Left renal cortex interstitium (tissue), 4 donors: Measurements from ENCODE around the gene ENTR1. TPM values are rescaled to one million over a fixed set of nuclear protein-coding genes. Genes with fewer than 3 reads are reported as not detected.

Source experiments
- DNase-seq, 4 donors: peaks; one replicate each; pipeline ENCODE4 v3.0.0-alpha.2; 2013; ENCODE audit warnings: low read depth in 4 of 4, low spot score in 2 of 4, missing footprints in 1 of 4
- polyA plus RNA-seq, 4 donors: library from polyadenylated mRNA; unstranded; fragments of 120-200 nt; gene quantifications; one replicate each; pipeline ENCODE4 v1.2.1, GENCODE V29; 2013; ENCODE audit not compliant: insufficient read length in 4 of 4

ENTR1 gene
- polyA plus RNA-seq, 4 donors = 36.0 to 63.6 (median 50.2) TPM

- DNase-seq = no peak
Observed at GRCh38 chr9:136364942-136365774, 45.3 kb downstream of the ENTR1 start.

GRCh38 chr9:136363949-136364748 is 46.3 kb downstream of the ENTR1 start:
- DNase-seq = no peak

- DNase-seq = peak in 3 of 4 donors; percentile 77 to 85 (median 82)
Observed at GRCh38 chr9:136363106-136363948, 47.1 kb downstream of the ENTR1 start, which contains the start of gene DNLZ. DNLZ (minus strand) TSS chr9:136363744; CDS start chr9:136363714, 30 bp downstream.

GRCh38 chr9:136362450-136362784 is 48.0 kb downstream of the ENTR1 start:
- no peak for DNase-seq

- no peak for DNase-seq
Observed at GRCh38 chr9:136361754-136362449, 48.5 kb downstream of the ENTR1 start.

- no peak for DNase-seq
Observed at GRCh38 chr9:136361047-136361753, 49.2 kb downstream of the ENTR1 start.

GRCh38 chr9:136359774-136360718 is 50.4 kb downstream of the ENTR1 start:
- DNase-seq = no peak

- no peak for DNase-seq
Observed at GRCh38 chr9:136358888-136359287, 51.5 kb downstream of the ENTR1 start.

- DNase-seq = no peak
Observed at GRCh38 chr9:136358016-136358415, 52.4 kb downstream of the ENTR1 start.

GRCh38 chr9:136357202-136357725 is 53.1 kb downstream of the ENTR1 start:
- DNase-seq = no peak

GRCh38 chr9:136355616-136356557 is 54.5 kb downstream of the ENTR1 start:
- DNase-seq = no peak

- no peak for DNase-seq
Observed at GRCh38 chr9:136354592-136355085, 55.8 kb downstream of the ENTR1 start.

- no peak for DNase-seq
Observed at GRCh38 chr9:136353757-136354488, 56.5 kb downstream of the ENTR1 start.

- DNase-seq = no peak
Observed at GRCh38 chr9:136353088-136353487, 57.3 kb downstream of the ENTR1 start.

GRCh38 chr9:136352682-136353081 is 57.7 kb downstream of the ENTR1 start:
- DNase-seq = no peak
